ENCODE measurements around the gene EXOC6.

GRCh38 chr10:93088466-93088865 is 240.1 kb downstream of the EXOC6 start:
- TF ChIP-seq CTCF (optimal IDR thresholded peaks at IDR 0.05 in 1 of 3, IDR thresholded peaks at IDR 0.05 in 1 of 3, conservative IDR thresholded peaks at IDR 0.05 in 1 of 3; ENCODE audit: extremely low read depth in 1 of 3, insufficient read depth in 2 of 3, low read length in 3 of 3) (no peak), EZH2 (IDR thresholded peaks at IDR 0.05; ENCODE audit: low read length) (no peak)
